RPMI7951 (cell line): ENCODE data around the gene PHOSPHO2. TPM values are rescaled to one million over a fixed set of nuclear protein-coding genes. Genes with fewer than 3 reads are reported as not detected.
A peak's percentile ranks its signal among the peaks of the same experiment; 100 is the strongest.

ENCODE experiments used
- DNase-seq: peaks from one replicate; pipeline ENCODE4 v3.0.0-alpha.2; 2012; ENCODE audit warnings: low read depth
- total RNA-seq: library from RNA; depleted of rRNA; stranded (reverse); fragments of >200 nt; shearing (Covaris generic); gene quantifications from 2 replicates; pipeline ENCODE4 v1.2.3, GENCODE V29; 2014; rRNA removed

PHOSPHO2 gene
- total RNA-seq, 1 experiment from 2014 or later: 6.5 TPM

DNA sequence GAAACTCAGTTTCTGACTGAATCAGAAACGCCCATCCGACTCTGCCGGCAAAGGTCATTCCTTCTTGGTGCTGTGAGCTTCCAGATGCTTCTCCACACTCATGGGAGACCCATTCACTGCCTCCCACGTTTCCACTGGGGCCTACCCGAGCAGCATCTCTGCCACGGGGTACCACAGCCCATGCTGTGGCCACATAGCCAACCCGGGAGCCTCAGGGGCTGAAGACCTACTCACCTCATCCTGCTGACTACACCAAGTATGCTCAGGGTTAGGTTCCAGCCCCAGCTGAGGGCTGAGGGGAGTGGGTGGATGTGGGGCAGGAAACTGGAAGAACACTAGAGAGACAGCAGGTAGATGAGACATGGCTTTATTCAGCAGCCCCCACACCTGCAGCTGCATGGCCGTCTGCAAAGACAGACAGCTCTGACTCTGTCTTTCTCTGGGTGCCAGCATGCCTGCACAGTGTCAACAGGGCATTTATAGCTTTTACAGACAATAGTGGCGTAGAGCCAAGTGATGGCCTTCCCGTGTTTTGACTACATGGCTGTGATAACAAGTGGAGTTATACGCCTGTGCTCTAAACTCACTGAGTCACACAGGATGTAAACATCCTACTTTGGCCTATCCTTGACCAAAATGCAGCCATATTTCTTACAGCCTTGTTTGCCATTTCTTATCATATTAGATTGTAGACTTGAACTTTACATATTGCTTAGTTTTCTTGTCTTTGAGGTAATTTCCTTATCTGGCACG, 22.8 kb downstream of the PHOSPHO2 start:
- DNase-seq: peak; percentile 55

DNA sequence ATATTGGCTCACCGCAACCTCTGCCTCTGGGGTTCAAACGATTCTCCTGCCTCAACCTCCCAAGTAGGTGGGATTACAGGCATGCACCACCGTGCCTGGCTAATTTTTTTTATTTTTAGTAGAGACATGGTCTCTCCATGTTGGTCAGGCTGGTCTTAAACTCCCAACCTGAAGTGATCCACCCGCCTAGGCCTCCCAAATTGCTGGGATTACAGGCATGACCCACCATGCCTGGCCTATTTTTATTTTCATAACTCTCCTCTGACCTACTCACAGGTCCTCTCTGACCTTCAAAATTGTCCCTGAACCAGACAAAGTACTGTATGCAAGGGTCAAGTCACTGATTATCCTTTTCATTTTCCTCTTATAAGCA, 23.4 kb downstream of the PHOSPHO2 start:
- DNase-seq: no peak

DNA sequence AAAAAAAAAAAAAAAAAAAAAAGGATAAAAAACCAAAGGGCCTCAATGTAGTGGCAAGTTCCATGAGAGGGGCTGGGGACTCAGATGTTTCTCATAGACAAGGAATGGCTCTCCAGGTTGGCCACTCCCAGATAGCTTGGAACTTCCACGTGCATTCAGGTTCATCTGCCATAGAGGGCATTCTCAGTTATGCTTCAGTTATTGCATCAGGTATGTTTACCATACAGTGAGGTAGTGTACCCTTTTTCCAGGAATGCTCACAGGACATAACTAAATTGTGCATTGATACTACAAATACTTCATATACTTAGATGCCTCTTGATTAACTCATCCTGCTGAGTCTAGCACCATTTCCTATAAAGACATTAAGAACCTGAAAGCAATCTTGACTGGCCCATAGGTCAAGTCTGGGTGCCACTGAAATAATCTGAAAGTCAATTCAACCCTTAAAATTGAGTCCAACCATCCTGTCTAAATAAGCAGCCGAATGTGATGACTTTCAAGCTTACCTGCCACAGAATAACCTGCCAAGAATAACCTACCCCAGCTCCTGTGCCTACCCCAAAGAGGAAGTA, 24.7 kb downstream of the PHOSPHO2 start:
- no peak for DNase-seq

- DNase-seq: no peak
These were observed 26.7 kb downstream of the PHOSPHO2 start for GRCh38 chr2:169721016-169721415.

DNA sequence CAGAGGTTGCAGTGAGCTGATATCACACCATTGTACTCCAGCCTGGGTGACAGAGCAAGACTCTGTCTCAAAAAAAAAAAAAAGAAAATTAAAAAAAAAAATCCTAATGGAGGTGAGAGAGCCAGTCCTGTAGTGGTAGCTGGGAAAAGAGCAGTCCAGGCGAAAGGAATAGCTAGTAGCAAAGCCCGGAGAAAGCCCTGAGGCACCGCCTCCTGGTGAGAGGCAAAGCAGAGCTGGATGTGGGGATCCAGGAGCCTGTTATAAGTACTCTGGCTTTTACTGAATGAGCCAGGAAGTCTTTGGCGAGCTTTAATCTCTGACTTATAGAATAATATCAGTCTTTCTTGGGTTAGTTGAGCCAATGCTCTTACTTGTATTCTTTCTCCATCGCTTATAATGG, 32.8 kb downstream of the PHOSPHO2 start:
- no peak for DNase-seq

DNA sequence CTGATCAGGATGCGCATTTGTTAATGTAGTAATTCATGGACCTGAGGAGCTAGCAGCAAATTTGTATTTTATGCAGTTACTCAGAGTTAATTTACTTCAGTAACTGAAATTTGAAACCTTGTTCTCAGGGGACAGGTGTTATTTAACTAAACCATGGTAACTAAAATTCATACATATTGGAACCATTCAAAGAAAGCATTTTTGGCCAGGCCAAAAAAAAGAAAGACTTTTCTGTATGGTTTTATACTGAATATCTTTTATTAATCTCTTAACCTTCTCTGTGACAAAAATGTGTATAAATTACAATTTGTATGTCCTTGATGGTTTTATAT, 35.0 kb downstream of the PHOSPHO2 start:
- DNase-seq: no peak

DNA sequence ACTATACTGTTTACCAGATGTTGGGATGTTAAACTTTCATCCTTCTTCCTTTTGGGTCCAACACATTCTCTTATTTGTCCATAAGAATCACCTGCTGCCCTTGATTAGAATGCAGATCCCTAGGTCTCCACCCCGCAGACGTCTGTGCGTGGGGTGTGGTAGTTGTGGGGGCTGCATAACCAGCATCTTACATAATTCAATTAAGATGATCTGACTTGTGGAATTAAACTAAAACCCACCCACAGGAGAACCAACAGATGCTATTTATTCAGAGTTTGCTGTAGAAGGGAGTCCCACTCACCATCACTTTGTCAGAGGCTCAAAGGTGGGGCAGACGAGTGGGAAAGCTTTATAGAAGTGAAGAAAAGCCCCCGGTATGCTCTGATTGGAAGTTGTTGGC, 37.8 kb downstream of the PHOSPHO2 start:
- no peak for DNase-seq

GRCh38 chr2:169732583-169733358, 38.5 kb downstream of the PHOSPHO2 start:
- no peak for DNase-seq

DNA sequence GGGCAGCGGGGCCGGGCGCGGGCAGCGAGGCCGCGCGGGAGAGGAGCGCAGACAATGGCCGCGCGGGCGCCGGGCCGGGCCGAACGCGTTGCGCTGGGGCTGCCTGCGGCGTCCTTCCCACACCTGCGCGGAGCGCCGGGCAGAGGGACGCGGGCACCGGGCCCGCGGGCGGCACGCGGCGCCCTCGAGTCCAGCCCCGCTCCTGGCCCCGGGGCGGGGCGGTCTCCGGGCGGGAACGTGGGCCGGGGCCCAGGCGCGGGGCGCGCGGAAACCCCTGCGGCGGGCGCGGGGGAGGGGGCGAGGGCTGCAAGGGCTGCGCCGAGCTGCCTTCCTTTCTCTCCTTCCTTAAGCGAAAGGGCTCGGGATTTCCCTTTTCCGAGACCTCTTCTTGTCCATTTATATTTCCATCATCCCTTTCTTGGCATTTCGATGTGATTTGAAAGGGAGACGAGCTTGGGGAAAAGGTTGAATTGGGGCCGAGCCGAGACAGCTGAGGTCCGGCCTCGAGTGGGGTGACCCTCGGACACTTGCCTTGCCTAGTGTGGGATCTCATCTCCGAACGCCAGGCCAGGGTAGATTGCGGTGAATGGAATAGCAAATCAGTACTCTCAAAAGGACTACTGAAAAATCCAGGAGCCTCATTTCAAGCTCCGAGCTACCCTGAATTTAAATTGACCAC, 40.0 kb downstream of the PHOSPHO2 start:
- peak; percentile 7 for DNase-seq

DNA sequence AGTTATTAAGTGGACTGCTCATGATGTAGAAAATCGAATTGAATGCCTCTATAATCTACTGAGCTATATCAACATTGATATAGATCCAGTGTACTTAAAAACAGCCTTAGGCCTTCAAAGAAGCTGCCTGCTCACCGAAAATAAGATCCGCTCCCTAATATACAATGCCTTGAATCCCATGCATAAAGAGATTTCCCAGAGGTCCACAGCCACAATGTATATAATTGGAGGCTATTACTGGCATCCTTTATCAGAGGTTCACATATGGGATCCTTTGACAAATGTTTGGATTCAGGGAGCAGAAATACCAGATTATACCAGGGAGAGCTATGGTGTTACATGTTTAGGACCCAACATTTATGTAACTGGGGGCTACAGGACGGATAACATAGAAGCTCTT, 41.4 kb downstream of the PHOSPHO2 start:
- no peak for DNase-seq

DNA sequence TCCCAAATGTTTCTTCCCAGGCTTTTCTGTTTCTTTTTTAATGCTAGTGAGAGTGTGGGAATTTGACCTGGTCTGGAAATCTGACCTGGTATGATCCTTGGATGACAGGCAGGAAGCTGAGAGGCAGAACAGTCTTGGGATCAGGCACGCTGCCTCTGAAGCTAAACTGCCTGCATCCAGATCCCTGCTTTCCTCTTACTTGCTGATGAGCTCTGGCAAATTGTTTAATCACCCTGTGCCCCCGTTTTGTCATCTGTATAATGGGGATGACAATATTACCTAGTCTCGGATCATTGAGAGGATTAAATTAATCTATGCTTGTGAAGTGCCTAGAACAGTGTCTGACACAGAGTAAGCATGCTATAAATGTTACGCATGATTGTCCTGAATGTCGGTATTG, 42.6 kb downstream of the PHOSPHO2 start:
- DNase-seq: no peak

DNA sequence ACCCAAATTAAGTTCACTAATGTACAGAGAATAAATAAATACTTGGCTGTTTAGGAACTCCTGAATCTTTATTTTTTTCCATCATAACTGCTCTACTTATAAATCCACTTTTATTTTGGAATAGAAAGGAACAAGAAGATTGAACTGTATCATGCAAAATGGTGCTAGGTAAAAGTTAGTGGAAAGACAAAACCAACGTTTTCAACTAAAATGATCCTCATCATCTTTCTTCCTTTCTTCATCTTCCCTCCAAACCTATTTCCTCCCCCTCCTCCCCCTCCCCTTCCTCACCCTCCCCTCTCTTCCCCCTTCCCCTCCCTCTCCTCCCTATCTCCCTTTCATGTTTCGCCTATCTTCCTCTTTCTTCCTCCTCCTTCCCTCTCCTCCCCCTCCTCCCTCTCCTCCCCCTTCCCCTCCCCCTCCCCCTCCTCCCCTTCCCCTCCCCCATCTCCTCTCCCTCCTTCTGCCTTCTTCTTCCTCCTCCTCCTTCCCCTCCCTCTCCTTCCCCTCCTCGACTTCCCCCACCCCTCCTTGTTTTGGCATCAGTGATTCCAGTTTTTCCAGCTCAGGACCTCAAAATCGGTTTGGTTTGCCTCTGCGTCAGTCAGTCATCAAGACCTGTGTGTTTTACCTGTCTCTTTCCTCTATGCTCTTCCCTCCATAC, 44.4 kb downstream of the PHOSPHO2 start:
- DNase-seq: no peak

DNA sequence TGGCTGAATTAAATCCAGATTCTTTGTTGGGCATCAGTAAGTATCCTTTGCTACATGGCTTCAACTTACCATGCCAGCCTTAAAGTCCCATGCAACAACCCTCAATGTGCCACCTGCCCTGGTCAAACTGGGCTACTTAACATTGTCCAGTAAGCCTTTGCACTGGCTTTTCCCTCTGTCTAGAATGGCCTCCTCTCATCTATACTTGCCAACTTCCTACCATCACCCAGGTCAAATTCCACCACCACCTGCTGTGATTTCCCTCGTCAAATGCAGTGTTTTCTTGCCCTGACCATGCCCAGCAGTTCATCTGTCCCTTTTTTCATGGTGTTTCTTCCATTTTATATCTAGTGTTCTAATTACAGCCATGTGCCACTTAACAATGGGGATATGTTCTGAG, 45.1 kb downstream of the PHOSPHO2 start:
- no peak for DNase-seq

DNA sequence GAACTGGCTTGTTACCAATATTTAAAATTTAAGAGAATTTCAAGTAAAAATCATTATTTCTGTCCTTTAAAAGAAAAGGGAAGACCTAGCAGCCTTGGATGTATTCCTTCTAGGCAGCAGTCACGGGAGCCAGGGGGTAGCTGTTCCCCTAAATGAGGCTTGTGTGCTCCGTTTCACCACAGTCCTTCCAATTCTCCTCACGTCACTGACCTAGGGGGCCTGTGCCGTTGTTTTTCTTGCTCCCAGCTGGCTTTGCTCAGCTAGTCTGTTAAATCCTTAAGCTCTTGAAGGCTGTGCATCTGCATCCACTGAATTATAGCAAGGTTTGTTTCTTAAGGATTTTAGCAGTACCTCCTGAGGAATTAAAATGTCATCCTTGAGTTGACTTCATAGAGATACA, 49.3 kb downstream of the PHOSPHO2 start:
- no peak for DNase-seq

DNA sequence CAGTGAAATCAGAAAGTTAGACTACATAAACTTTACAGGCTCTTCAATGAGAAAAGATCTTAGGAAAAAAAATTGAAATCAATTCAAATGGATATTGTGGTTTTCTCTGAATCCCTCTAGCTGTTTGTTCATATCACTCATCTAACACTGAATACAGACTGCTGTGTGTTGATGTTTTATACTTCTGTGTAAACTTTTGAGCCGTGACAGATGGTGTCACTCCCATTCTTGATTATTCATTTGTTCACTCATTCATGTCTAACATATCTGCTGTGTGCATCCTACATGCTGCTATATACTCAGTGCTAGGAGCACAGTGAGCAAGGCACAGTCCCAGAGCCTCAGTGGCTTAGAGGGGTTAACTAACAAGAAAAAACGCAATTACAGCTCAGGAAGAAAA, 52.0 kb downstream of the PHOSPHO2 start:
- no peak for DNase-seq

GRCh38 chr2:169748319-169748718, 54.0 kb downstream of the PHOSPHO2 start:
- DNase-seq: no peak

Other genes starting within 250 kb of the PHOSPHO2 start
- 2.2 and 3.1 TPM in 2 replicates for gene BBS5, start 215.0 kb upstream of the PHOSPHO2 start, total RNA-seq
- gene KLHL41, start 184.8 kb upstream of the PHOSPHO2 start, total RNA-seq: 0.12 and 0.20 TPM in 2 replicates
- 19.2 and 23.8 TPM in 2 replicates for gene FASTKD1, start 120.6 kb upstream of the PHOSPHO2 start, total RNA-seq
- 20.4 and 25.4 TPM in 2 replicates for gene PPIG, start 110.1 kb upstream of the PHOSPHO2 start, total RNA-seq
- gene CFAP210, start 64 bp upstream of the PHOSPHO2 start, total RNA-seq: not detected in 2 replicates
- 6.0 and 8.9 TPM in 2 replicates for gene KLHL23, start 39.4 kb downstream of the PHOSPHO2 start, total RNA-seq
- gene SSB, start 104.4 kb downstream of the PHOSPHO2 start, total RNA-seq: 127 and 164 TPM in 2 replicates
- 124 and 133 TPM in 2 replicates for gene METTL5, start 130.4 kb downstream of the PHOSPHO2 start, total RNA-seq
- gene UBR3, start 133.0 kb downstream of the PHOSPHO2 start, total RNA-seq: 20.3 and 20.9 TPM in 2 replicates